ENCODE data around the gene THBS4. TPM values are rescaled to one million over a fixed set of nuclear protein-coding genes. Genes with fewer than 3 reads are reported as not detected.

The THBS4 gene
- total and polyA plus RNA-seq, 10 of the 15 experiments (the other 5 are each of a cell fraction or from before 2014, with no cell fraction given), result 0.31 to 1.7 (median 0.75) TPM

- no peak for TF ChIP-seq RUNX3 (IDR thresholded peaks at IDR 0.05; ENCODE audit: low read length)
- no peak for TF ChIP-seq IRF4 (IDR thresholded peaks at IDR 0.05; ENCODE audit: low read depth, low read length)
- no peak for TF ChIP-seq PAX8 (IDR thresholded peaks at IDR 0.05)
- TF ChIP-seq ZNF217 (IDR thresholded peaks at IDR 0.05), result no peak
- no peak for TF ChIP-seq CREM (IDR thresholded peaks at IDR 0.05; ENCODE audit: low read depth)
- no peak for TF ChIP-seq NR2F1 (conservative IDR thresholded peaks at IDR 0.05)
- no peak for TF ChIP-seq REST (IDR thresholded peaks at IDR 0.05; ENCODE audit: low read depth, low read length)
- TF ChIP-seq ELK1 (IDR thresholded peaks at IDR 0.05; ENCODE audit: low read depth, low read length), result no peak
- no peak for TF ChIP-seq MTA2 (IDR thresholded peaks at IDR 0.05; ENCODE audit: low read depth)
- no peak for TF ChIP-seq MYB (IDR thresholded peaks at IDR 0.05; ENCODE audit: borderline replicate concordance, low read depth, low read length)
- TF ChIP-seq CEBPZ (IDR thresholded peaks at IDR 0.05; ENCODE audit: low read depth, low read length), result no peak
- no peak for TF ChIP-seq POLR2AphosphoS2 (IDR thresholded peaks at IDR 0.05; ENCODE audit: low read depth, low read length)
These were observed 37.2 kb downstream of the THBS4 start (continued) for GRCh38 chr5:80072103-80073073.

All from GM12878 (cell line).